Hematopoietic multipotent progenitor cell treated with erythropoietin and hydrocortisone succinate and interleukin-3 and kit ligand, for 15 days (in vitro differentiated cells): ENCODE results near the gene CXXC1.
"Not testable (repeated sequence)": the region's sequence is repeated elsewhere in the genome, so short reads cannot be mapped to it uniquely, and the experiment has no call there.

Source experiments
- DNase-seq: peaks from one replicate; pipeline ENCODE4 v3.0.0-alpha.2; 2015; ENCODE audit warnings: low spot score

CXXC1 gene

DNA sequence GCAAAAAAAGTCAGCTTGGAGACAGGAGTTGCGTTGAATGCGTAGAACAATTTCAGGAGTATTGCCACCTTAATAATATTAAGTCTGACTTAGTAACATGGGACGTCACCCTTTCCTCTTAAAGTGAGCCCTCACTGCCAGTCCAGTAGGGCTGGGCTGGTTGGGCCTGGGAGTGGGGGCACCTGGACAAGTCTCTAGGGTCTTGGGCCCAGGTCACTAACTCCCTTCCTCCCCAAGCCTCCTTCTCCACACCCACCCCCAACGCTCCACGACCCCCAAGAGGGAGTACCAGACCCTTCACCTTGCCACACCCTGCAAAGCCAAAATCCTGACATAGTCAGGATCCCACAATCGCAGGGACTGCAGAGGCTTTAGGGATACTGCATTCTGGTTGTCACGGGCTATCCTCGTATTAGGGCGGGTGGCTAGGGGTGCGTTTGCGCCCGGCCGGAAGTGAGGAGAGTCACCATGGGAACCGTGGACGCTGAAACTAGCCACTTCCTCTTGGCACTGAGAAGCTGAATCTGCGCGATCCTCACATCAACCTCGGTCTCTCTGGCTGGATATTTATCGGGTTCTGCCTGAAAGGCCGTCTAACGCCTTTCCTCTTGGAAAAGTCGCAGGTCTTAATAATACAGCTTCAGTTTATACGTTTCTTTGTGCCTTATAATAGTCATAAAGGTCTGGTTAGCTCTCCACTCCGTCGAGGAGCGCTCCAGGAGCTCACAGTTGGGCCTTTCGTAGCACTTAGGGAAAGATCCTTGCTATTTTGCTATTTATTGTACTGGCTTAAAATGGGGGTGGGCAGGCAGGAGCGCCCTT lies 10.3 kb upstream of the CXXC1 start:
- peak; percentile 14 for DNase-seq

DNA sequence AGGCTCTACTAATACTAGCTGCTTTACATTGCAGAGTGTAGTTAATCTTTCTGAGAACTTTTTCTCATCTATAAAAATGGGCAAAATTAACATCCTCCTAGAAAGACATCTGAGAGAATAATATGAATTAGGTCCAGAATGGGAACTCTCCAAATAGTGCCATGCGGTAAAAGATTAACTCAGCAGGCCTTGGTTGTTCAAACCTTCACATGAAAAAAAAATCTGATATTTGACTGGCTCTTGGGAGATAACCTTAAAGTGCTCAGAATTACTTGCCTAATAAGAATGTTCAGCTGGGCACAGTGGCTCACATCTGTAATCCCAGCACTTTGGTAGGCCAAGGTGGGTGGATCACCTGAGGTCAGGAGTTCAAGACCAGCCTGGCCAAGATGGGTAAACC lies 5.5 kb upstream of the CXXC1 start:
- DNase-seq, result no peak

DNA sequence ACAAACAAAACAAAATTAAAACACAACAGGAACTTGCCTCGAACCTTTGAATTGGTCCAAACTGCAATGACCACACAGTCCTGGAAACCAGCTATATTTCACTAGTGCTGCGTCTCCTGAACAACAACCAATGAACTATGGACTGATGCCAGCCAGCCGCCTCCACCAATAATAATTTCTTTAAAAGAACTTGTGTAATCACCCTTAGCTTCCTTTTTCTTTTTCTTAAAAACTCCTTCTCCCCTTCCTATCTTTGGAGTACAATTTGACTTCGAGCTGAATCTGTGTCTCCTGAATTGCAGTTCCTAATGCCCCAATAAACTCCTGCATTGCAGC lies 1.6 kb upstream of the CXXC1 start:
- no peak for DNase-seq

DNA sequence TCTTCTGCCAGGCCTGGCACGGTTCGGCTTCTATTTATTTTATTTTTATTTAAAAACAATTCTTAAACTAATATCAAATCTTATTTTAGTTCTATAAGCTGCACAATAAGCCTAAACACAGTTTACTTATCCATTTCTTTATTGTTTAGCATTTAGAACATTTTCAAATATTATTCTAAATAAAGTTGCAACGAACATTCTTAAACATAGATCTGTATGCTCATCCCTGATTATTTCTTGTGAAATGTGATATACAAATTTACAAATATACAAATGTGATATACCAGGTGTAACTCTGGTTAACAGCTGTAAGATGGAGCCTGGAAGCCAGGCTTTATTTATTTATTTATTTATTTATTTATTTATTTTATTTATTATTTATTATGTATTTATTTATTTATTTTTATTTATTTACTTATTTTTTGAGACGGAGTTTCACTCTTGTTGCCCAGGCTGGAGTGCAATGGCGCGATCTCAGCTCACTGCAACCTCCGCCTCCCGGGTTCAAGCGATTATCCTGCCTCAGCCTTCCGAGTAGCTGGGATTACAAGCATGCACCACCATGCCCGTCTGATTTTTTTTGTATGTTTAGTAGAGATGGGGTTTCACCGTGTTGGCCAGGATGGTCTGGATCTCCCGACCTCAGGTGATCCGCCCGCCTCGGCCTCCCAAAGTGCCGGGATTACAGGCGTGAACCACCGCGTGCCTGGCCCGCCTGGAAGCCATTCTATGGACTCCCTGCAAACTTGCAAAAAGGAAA lies 1.0 kb upstream of the CXXC1 start:
- not testable (repeated sequence) for DNase-seq

DNA sequence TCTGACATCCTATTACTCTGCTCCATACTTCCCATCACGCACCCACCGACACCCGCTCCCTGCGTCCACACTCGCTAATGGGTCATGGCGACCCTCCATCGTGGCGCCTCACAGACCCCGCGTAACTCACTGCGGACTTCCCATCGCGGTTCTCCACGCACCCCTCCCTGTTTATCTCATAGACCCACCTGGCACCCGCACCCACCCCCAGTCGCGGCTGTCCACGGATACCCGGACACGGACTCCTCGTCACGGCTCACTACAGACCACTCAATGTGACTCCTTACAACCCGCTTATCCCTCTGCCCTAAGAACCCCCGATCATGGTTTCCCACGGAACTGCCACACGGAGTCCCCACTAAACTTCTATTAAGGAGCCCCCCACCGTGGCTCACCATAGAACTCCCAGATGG lies 458 bp downstream of the CXXC1 start:
- DNase-seq, result peak; percentile 45

DNA sequence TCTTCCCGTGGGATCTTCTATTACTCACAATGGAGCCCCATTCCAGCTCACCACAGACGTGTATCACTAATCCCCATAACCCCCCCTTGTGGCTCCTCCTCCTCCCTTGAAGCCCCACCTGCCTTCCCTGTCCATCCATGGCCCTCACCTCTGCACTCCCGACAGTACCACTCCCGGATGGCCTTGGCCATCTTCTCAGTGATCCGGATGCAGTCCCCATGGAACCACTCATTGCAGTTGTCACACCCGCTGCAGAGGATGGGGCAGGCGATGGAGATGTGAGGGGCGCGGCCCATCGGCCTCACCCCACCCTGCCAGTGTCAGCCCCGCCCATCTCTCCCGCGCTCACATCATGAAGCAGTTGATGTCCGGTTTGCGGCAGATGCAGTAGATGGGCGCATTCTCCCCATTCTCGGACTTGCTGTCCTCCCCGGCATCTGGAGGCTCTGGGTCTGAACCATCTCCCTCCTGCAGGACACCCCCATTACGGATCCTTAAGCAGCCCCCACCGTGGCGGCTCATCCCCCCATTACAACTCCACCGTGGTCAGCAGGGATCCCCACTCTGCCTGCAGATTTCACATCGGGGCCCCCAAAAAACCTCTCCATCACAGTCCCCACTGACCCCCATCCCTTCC lies 983 bp downstream of the CXXC1 start:
- peak; percentile 71 for DNase-seq

DNA sequence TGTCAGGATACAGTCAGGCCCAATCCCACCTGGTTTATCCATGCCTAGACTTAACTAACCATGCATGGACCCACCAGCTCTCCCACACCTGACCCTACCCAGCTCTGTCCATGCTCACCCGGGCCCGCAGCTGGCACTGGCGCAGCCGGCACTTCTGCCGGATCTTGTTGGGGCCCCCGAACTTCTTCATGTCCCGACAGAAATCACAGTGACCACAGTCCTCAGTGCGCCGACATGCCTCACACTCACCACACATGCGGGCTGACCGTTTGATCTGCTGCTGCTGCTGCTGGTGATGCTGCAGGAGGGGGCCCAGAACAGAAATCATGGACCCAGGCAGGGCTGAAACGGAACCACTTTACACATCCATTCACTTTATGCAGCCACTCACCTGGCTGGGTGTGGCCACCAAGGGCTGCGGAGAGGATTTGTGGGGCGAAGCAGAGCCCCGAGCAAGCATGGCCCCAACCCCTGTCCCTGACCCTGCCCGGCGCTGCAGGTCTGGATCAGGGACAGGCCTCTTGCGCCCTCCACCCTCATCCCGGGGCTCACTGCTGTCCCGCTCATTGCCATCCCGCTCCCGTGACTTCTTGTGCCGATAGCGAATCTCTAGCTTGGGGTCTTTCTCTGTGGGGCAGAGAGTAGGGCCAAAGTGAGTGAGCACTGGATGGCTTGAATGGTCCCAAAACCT lies 1.7 kb downstream of the CXXC1 start:
- DNase-seq, result no peak

DNA sequence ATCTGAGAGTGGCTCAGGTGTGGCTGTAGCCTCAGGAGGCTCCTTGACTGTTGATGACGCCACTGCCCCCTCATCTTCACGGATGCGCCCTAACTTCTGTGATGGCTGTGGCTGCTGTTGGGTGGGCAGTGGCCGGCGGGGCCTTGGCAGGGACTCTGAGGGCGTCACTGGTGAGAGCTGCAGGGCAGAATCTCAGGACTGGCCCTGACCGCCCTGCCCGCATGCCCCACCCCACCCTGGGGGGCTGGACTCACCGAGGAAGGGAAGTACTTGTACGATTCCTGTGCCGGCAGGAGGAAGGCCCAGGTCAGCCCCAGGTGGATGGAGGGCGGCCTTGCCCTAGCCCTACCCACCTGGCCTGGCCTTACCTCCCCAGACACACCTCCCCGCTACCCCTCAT lies 2.4 kb downstream of the CXXC1 start:
- no peak for DNase-seq

DNA sequence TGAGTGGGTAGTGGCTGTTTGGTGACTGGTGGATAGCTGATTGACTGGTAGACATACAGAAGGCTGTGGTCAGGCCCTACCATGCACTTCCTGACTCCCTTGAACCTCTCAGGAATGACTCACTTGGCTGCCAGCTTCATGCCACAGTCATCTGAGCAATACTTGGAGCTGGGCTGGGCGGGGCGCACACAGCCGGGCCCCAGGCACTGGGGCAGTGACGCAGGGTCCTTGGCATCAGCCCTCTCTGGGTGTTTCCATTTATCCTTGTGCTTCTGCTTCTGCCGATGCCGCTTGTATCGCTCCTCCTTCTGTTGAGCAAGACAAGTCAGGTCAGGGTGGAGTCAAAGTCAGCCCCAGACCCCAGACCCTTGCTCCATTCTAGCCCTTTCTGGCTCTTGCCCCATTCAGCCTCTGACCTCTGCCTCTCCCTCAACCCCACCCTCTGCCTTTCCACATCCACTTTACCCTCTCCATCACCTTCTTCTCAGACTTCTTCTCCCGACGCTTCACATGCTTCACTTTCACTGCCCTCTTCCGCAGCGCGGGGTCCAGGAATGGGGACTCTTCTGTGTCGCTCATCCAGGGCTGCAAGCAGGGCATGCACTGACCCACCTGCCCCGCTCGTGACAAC lies 3.1 kb downstream of the CXXC1 start:
- no peak for DNase-seq

DNA sequence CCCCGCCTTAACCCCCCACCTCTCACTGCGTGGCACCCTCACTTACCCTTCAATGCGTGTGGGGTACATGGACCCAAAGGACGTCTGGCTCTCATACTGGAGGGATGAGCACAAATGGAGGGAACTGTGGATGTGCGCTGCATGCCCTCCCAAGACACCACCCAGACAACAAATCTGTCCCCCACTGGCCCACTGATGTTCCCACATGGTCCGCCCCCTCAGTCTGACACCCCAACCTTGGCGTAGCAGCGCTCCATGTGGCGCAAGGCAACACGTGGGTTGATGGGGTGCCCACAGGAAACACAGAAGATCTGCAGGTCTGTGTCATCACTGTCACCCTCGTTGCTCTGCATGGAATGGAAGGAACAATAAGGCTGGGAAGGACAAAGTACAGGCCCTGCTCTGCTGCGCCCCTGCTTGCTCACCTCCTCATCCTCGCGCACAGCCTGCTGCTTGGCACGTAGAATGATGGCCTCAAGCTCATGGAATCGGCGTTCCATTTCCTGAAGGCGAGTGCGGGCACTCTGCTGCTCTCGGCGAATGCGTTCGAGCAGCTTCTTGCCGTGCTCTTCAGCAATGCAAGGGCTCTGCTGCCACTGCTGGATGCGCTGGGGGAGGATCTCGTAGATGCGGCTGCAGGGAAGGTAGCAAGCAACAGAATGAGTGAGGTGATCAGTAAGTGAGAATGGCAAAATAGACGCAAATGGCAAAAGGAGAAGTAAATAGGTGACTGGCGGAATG lies 3.9 kb downstream of the CXXC1 start:
- DNase-seq, result no peak

DNA sequence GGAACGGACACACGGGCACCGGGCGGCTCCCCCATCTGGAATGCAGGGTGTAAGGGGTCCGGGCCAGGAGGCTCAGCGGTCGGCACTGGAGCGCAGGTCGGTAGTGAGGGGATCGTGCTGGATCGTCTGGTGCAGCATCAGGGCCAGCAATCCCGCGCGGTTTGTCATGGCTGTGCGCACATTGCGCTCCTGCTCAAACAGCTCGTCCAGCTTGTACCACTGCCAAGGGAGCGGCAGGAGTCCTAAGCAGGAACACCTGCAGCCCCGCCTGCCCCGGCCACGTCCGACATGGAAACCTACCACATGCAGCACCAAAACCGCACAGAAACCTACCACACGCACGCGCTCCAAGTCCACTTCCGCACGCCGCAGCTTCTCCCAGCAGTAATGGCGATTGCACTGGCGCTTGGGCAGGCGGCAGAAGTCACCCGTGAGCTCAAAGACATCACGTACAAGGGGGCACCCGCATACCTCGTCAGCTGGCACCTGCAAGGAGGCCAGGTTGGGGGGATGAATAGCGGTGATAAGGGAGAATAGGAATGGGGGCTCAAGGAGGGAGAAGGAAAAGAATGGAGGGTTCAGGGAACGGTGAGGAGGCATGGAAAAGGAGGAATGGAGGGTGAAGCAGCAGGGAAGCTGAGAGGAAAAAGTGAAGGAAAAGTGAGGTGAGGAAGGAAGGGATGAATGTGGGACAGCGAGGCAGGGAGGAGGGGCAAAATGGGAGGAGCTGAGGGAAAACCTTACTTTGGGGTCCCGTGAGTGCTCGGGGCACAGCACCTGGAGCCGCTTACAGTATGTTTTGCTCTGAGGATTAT lies 4.8 kb downstream of the CXXC1 start:
- no peak for DNase-seq

DNA sequence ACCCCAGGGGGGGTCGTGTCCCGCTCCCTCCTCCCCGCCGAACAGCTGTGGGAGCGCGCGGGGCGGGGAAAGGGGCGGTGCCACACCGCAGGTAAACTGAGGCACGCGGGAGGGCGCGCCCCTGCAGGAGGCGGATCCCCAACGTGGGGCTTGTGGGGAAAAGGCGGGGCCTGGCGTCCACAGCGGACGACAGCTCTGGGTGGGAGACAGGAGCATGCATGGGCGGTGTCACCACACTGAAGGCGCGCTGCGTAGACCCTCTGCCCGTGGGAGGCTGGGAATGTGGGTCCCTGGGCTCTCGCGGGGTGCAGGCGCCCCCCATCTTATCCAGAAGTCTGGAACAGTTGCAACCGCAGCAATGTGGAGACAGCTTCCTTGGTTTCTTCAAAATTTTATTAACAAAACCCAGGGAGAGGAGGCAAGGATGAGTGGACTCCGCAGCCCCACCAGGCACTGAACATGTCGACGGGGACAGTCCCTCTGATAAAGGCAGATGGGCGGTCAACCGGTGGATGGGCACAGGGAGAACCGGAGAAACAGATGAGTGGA lies 5.4 kb downstream of the CXXC1 start:
- no peak for DNase-seq

DNA sequence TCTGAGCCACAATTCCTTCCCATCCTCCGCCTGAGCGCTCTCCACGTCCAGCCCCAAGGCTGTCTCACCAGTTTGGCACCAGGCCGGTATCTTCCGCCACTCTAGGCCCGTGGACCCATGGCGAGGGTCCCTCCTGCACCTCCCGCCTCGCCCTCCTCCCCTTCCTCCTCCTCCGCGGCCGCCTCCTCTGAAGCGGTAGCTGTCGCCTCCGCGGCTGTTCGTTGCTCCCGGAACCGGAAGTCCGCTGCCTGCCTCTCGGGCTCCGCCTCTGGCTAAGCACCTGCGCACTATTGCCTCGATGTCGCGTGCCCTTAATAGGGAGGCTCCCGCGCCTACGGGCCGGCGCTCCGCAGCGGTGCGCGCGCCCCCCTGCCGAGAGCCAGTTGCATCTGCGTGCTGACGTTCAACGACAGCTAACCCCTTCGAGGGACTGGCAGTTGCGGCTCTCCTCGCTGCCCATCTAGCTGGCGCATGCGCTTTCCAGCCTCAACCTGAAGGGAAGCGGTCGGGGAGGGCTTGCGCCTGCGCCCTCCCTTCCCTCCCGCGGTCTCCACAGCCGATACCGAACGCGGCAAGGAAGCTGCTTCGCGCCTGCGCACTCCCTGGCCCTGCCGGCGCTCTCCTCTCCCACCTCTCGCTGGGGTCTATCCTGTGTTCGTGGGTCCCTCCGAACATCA lies 6.1 kb downstream of the CXXC1 start, which contains the start of gene MBD1:
TSS of gene MBD1 (minus strand) at position 229 of the 677 bp plus-strand sequence. CDS start 1,531 bp downstream, outside the sequence.
- peak; percentile 94 for DNase-seq

DNA sequence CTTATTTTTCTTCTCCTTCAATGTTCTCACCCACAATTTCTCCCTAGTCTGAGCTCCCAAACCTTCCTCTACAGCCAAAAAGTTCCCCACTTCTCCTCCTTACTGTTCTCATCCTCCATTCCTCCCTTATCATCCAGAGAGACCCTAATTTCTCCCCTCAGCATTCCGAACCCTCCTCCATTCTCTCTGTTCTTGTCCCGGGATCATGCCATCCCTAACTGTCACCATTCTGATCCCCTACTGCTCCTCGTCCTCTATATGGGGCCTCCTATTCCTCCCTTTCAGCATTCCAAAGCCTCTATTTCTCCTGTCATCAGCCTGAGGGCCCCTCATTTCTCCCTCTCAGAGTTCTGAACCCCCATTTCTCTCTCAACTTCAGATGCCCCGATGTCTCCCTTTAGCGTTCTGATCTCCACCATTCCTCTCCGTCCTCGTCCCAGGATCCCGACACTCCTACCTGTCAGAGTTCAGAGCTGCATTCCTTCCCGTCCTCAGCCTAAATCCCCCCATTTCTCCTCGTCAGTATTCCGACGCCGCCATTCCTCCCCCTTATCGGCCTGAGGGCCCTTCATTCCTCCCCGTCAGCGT lies 6.7 kb downstream of the CXXC1 start:
- DNase-seq, result no peak

DNA sequence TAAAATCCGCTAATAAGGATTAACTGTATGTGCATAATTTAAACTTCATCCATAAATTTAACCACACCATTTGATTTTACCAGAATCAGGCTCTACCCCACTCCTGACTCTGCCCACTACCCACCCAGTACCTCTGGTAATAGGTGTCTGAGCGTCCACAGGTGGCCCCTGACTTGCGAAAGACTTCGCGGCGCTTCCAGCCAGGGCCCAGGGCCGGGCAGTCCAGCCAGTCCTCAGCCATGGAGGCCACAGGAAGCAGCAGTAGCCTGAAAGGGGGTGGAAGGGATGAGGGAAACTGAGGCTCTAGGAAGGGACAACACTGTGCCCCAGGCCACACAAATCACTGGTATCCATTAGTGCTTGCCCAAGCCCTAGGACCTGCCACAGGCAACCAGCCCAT lies 7.7 kb downstream of the CXXC1 start:
- no peak for DNase-seq

DNA sequence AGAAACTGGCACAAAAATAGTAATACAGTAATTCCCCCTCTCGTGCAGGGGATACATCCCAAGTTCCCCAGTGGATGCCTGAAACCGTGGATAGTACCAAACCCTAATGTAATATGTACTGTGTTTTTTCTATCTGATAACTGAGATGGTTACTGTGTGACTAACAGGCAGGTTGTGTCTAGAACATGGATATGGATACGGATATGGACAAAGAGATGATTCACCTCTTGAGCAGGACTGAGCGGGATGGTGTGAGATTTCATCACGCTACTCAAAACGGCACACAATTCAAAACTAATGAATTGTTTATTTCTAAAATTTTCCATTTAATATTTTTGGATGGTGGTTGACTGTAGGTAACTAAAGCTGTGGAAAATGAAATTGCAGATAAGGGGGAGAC lies 9.6 kb downstream of the CXXC1 start:
- DNase-seq, result no peak

DNA sequence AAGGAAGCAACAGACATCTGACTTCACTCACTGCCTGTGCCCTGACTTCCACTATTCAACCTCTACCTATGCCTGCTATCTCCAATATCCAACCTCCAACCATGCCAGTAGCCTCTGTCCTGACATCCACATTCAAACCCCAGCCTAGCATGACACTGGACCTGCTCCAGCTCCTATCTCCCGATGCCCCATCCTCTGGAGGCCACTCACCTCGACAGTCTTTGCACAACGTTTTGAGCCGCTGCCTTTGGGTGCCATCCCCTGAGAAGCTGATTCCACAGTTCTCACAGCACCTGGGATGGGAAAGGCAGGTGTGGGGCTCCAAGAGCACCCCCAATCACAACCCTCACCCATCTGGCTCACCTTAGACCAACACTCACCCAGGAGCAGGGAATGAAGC lies 11.0 kb downstream of the CXXC1 start:
- DNase-seq, result no peak

DNA sequence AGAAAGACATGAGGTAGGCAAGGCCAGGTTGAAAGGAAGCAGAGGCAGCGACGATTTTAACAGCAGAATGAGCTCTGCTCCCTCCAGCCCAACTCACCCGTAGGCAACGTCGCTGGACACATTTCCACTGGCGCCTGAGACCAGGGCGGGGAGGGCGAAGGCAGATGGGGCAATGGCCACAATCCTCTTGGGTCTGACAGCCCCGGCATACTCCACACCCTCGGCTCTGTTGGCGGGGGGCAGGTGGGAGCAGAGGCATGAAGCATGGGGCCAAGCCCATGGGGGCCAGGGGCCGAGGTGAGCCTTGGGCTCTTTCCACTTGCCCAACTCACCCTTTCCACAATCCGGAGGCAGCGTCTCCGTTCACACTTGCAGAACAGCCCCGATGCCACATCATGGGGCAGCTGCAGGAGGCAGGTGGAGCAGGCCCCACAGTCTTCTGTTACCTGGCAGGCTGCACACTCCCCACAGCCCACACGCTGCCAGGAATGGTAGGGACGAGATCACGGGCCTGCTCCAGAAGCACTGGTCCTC lies 11.9 kb downstream of the CXXC1 start:
- DNase-seq, result no peak

DNA sequence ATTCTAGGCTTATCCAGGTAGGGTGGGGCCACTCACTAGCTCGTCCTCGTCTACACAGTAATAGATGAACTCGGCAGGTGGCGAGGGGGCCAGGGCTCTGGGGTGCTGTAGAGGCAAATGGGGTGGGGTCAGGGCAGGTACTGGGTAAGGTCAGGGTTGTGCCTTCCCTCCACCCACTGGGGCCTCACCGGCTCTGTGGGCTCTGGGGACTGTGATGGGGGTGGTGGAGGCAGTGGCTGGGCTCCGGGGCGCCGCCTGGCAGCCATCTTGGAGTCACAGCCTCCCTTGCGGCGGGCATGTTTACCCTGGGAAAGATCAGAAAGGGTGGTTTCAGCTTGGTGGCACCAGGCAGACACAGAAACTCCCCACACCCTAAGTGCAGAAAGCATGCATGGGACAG lies 12.6 kb downstream of the CXXC1 start:
- no peak for DNase-seq
